NK-92 (cell line): ENCODE data around the gene ITPRID2.
"Not testable (repeated sequence)": the region's sequence is repeated elsewhere in the genome, so short reads cannot be mapped to it uniquely, and the experiment has no call there.

Experiments used
- DNase-seq: peaks from one replicate; lab custom pipeline; 2025; ENCODE audit not compliant: unreplicated experiment; lab: John Stamatoyannopoulos, UW

Gene ITPRID2

DNA sequence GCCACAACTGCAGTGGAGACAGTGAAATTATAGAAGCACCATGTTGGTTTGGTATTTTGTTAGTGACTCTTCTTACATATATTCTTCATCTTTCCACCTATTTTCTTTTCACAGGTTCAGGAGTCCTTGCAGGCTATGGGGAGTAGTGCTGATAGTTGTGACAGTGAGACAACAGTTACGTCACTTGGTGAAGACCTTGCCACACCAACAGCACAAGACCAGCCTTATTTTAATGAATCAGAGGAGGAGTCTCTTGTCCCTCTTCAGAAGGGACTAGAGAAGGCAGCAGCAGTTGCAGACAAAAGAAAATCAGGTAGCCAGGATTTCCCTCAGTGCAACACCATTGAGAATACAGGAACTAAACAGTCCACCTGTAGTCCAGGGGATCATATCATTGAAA, 23.6 kb downstream of the ITPRID2 start:
- no peak for DNase-seq

DNA sequence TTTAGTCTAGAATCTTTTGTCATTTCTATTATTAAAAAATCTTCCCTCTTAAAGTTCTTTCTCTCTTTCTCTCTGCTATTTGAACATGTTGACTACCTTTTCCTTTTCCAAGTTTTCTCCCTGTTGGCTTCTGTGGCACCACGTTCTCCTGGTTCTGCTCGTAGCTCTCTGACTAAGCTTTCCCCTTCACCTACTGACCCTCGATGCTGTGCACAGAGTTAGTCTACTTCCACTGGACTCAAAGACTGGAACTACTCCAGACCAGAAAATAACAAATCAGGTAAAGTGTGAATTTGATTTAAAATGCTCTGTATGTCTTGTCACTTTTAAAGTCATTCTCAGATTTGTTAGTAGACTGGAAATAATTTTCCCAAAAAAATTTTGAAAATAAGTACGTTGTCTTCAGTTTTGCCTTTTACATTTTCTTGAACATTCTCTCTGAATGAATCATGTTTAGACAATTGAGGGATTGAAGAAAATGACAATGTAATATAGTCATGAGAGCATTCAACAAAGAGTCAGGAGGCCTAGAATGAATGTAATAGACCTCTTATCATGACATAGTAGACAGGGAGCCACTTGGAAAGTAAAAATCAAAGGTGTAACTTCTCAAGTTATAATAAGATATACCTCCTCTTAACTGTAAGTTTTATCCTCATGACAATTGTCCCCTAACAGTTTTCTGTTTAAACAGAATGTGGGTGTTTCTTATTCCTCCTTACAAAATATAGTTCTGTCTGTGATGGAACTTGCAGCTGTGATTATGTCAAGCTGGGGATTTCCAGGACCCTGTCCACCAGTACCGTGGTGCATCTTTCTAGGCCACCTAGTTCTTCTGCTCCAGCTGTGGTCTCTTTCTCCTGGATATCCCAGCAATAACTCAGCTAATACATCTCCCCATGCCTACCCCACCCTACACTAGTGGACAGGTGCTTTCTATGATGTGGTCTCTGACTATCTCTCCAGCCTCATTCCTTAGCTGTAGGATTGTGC, 25.5 kb downstream of the ITPRID2 start:
- no peak for DNase-seq

DNA sequence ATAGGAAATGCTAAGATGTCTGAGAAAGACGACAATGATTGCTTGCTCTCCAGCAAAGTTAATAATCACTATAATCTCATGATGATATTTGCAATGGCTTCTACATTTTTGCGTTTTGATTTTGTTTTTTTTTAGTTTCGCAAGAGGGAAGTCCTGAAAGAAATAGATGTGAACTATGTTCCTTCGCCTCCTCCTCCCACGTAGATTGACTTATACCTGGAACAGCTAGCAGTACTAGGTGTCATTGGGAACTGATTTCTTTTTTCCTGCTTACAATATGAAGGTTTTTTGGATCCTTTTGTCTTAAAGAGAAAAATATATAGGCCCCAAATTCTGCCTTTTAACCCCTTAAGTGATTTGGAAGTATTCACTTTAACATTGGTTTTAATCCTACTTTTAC, 26.7 kb downstream of the ITPRID2 start:
- no peak for DNase-seq

- DNase-seq = no peak
Measured at GRCh38 chr2:181923121-181923520, 31.6 kb downstream of the ITPRID2 start.

- no peak for DNase-seq
Measured at GRCh38 chr2:181924336-181924735, 32.8 kb downstream of the ITPRID2 start.

GRCh38 chr2:181934694-181935093, 43.2 kb downstream of the ITPRID2 start:
- no peak for DNase-seq

- DNase-seq = no peak
Measured at GRCh38 chr2:181937473-181937872, 45.9 kb downstream of the ITPRID2 start.

- DNase-seq = no peak
Measured at GRCh38 chr2:181943411-181944124, 52.0 kb downstream of the ITPRID2 start.

DNA sequence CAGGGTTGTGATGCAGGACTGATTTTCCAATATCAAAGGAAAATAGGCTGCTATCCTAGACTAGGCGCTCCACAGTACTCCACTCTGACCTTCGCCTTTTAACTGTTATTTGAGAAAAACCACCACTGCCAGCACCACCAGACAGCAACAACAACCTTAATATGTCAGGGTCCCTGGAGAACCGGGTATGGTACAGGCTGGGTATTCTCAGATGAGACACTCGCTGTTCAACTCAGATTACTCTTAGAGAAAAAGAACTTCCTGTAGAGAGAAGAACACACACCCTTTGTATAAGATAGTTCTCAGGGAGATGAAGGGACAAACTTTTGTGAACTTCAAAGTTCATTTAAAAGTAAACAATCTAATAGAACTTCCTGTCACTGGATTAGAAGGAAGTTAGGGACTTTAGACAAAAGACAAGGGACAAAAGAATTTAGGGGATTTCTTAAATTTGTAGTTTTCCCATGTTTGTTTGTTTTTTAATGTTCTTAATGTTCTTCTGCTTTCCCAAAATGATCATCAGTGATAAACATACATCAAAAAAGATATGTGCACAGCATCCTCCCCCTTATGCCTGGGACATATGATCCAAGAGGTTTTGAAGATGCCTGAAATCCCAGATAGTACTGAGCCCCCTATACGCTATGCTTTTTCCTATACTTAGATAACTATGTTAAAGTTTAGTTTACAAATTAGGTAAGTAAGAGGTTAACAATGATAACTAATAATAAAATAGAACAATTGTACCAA, 52.8 kb downstream of the ITPRID2 start:
- DNase-seq = no peak

- no peak for DNase-seq
Measured at GRCh38 chr2:181944914-181945291, 53.4 kb downstream of the ITPRID2 start.

DNA sequence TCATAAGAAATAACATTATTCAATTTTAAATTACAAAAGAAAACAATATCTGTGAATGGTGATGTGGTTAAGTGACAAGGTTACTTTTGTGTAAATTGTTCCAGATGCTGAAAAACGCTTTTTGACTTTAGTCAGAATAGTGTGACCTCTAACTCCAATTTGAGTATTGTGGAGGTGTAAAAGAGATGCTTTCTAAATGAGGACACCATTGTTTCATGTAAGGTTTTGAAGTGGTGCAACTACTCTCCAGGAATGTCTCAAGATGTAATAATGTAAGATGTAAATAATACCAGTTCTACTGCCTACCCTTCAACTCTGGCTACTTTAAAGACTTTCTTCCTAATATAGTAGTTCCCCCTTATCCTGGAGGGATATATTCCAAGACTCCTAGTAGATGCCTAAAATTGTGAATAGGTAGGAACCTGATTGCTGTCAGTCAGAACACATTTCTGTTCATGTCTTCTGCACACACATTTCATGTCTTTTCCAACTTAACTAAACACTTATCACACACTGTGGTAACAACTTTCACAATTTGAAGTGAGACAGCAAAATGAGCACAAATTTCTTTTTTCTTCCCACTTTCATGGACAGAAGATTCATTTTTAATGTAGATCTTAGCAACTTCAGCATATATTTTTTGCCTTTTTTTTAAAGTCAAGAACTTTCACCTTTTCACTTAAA, 55.1 kb downstream of the ITPRID2 start:
- no peak for DNase-seq

DNA sequence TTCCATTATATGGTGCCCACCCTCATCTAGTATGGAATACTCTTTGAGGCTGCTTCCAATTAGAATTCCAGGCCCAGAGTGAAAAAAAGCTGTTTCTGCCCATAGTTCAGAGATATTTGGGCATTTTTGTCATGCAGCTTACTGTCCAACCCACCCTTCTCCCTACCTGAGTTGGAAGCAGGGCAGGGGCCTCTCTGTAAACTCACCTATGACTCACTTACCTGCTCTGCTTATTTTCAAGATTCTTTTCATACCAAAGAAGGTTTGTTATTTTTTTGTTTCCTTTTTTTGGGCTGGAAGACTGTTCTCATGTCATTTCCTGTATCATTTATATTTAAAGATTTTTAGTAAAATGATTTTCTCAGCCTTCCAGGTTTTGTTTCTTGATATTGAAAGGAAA, 55.7 kb downstream of the ITPRID2 start:
- DNase-seq = no peak

GRCh38 chr2:181948227-181948626, 56.7 kb downstream of the ITPRID2 start:
- no peak for DNase-seq

DNA sequence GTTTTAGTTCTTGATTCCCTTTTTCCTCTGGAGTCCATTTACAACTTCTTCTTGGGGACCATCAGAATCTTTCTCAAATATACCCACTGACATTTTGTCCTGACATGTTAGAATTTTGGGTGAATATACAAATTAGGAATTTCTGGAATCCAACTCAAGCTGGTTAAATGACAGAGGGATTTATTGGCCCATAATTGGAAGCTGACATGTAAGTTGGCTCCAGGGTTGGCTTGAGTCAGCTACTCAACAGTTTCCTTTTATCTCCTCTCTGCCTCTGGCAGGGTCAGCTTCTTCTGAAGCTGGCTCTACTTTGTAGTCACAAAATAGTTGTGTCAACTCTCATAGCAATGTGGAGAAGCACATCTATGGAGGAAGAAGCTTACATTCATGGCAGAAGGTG, 57.5 kb downstream of the ITPRID2 start:
- DNase-seq = no peak

- no peak for DNase-seq
Measured at GRCh38 chr2:181952404-181953226, 61.1 kb downstream of the ITPRID2 start.

DNA sequence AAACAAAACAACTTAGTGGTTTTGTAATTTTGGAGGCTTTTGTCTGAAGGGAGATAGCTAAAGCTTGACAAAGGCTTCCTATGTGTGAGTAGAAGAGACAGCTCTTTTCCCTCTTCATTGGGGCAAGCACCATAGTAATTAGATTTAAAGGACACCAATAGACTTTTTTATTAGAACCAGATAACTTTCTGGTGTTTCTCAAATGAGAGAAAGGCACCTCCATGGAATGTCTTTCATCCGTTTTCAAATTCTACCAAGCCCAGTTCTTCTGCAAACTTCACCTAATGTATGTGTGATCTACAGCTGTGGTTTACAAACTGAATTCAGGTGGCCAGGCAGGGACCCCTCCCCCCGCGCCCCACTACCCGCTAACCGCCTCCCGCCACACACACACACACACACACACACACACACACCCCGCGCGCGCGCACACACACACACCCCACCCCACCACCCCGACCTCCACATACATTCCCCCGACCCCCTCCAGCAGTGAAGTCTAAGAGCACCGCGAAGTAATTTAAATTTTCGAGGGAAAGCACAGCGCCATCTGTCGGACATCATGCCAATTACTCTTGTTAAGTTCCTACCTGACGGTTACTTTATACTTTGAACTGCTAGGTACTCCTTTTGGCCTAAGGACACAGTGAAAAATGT, 62.5 kb downstream of the ITPRID2 start:
- no peak for DNase-seq

- DNase-seq = no peak
Measured at GRCh38 chr2:181954538-181954883, 63.0 kb downstream of the ITPRID2 start.

GRCh38 chr2:181955010-181955409, 63.5 kb downstream of the ITPRID2 start:
- no peak for DNase-seq

GRCh38 chr2:181955866-181956265, 64.3 kb downstream of the ITPRID2 start:
- DNase-seq = not testable (repeated sequence)

DNA sequence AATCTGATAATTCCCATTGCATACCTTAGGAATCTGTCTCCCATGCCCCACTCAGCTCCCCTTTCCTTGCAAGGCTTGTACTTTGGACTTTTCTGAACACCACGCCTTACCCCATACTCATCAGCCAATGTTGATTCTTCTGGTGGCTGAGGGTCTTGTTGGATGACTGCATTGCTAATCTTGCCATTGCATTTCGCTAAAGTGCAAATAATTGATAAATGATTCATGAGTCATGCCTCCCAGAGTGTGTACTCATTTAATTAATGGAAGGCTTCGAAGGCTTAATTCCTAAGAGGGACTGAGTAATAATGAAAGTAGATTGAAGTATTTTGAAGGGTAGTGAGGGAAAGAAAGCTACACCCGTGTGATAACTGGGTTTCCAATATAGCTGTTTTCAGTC, 66.1 kb downstream of the ITPRID2 start:
- no peak for DNase-seq
